NT2/D1 (cell line): ENCODE measurements around the gene CNIH3.

Source experiments
- SUZ12 ChIP-seq: IDR thresholded peaks from 2 replicates; pipeline ENCODE4 v1.6.1; 2011; ENCODE audit not compliant: insufficient read length, insufficient read depth; ENCODE audit errors: extremely low read depth
- YY1 ChIP-seq: IDR thresholded peaks from 2 replicates; pipeline ENCODE4 v1.6.1; 2011; ENCODE audit not compliant: insufficient read length, insufficient read depth
- ZNF274 ChIP-seq: IDR thresholded peaks from 2 replicates; pipeline ENCODE4 v1.6.1; 2011; ENCODE audit warnings: mild to moderate bottlenecking, low read depth, low read length

- TF ChIP-seq ZNF274, result no peak
- no peak for TF ChIP-seq SUZ12
- TF ChIP-seq YY1, result no peak
Measured at GRCh38 chr1:224690576-224690975, 74.5 kb downstream of the CNIH3 start.
